Adrenal gland (tissue), 12 donors: ENCODE results near the gene TICAM2. TPM values are rescaled to one million over a fixed set of nuclear protein-coding genes. Genes with fewer than 3 reads are reported as not detected.

ENCODE experiments used
- DNase-seq, 7 donors: peaks; one replicate each; pipeline ENCODE4 v3.0.0-alpha.2; 2019 to 2020
- H3K27ac ChIP-seq, 5 donors: fragments of 200-600 bp; sonication (generic) in 4 of 5; 1 replicate in 3 of 5; 2 replicates in 2 of 5; pipeline versions ENCODE4 v1.5.1 to v1.8.0; 2016 to 2020; ENCODE audit warnings: mild to moderate bottlenecking in 1 of 5
- H3K27me3 ChIP-seq: fragments of 200-600 bp; 2 replicates; pipeline ENCODE4 v1.8.0; 2021
- H3K36me3 ChIP-seq, 2 donors: fragments of 200-600 bp; replicated peaks in 1 of 2; 1 replicate in 1 of 2; 2 replicates in 1 of 2; pipeline versions ENCODE4 v1.5.1 to v1.8.0; 2018 to 2022
- H3K4me1 ChIP-seq, 2 donors: fragments of 200-600 bp; replicated peaks in 1 of 2; 1 replicate in 1 of 2; 2 replicates in 1 of 2; pipeline versions ENCODE4 v1.5.1 to v1.8.0; 2018 to 2021
- H3K4me3 ChIP-seq, 4 donors: fragments of 200-600 bp; sonication (generic) in 3 of 4; one replicate each; pipeline ENCODE4 v1.5.1; 2016 to 2018
- H3K9me3 ChIP-seq, 3 donors: fragments of 200-600 bp; sonication (generic) in 1 of 3; replicated peaks in 1 of 3; 1 replicate in 2 of 3; 2 replicates in 1 of 3; pipeline versions ENCODE4 v1.5.1 to v1.8.0; 2016 to 2021
- CTCF ChIP-seq, 6 experiments: fragments of 450-650 bp in 4 of 6; fragments of 200-600 bp in 2 of 6; sonication (generic) in 1 of 6; IDR thresholded peaks; 1 replicate in 5 of 6; 2 replicates in 1 of 6; pipeline versions ENCODE4 v1.5.1 to v1.8.0; 2016 to 2021; ENCODE audit warnings: antibody characterized with exemption in 6 of 6, mild to moderate bottlenecking in 2 of 6, moderate library complexity in 1 of 6
- POLR2A ChIP-seq, 2 donors: fragments of 450-650 bp; IDR thresholded peaks; one replicate each; pipeline ENCODE4 v1.6.1; 2017; ENCODE audit warnings: antibody characterized with exemption in 2 of 2, mild to moderate bottlenecking in 2 of 2, moderate library complexity in 1 of 2
- WGBS, 4 donors: extraction: QIAGEN DNeasy Blood & Tissue Kit in 2 of 4; methylation state at CpG; one replicate each; pipeline versions ENCODE4 v1.1.5 to v1.1.7; 2013 to 2017; 5-methylcytosine and 5-hydroxymethylcytosine counted together
- intact Hi-C, 2 donors: fragments of 100-400 bp; cut with DNase I; formaldehyde crosslinking; loops; one replicate each; pipeline versions ENCODE4 v1.14.1 to v1.15.0; 2022 to 2023
- polyA plus RNA-seq, 3 donors: library from polyadenylated mRNA; stranded (reverse); fragments of 200-250 nt in 2 of 3; fragments of 350-450 nt in 1 of 3; fragmentation: Illumina TruSeq in 1 of 3; extraction: RNeasy Lipid Tissue Mini Kit (QIAGEN cat#74804) in 1 of 3; gene quantifications; one replicate each; pipeline ENCODE4 v1.2.3, GENCODE V29; 2013 to 2014
- total RNA-seq, 9 donors: library from RNA; depleted of rRNA in 4 of 9; stranded (reverse); fragments of >200 nt in 4 of 9; fragments of 120-200 nt in 1 of 9; fragmentation: NEBNext Ultra II Directional in 1 of 9; extraction: Animal tissue kit (Norgen Biotek cat#: 25700) in 1 of 9; gene quantifications; one replicate each; pipeline versions ENCODE4 v1.1.0 to v1.2.4, GENCODE V29; 2013 to 2023
- donor health status: healthy with polysubstance abuse.
- donor health status: Bipolar disorder and iron deficiency.
- donor health status: DM: yes; HTN: yes; CAD: no.
- donor health status: DM: no; HTN: no; CAD: no.
- donor health status: DM: no; HTN: no; CAD: no.
- donor health status: DM: yes; HTN: yes; CAD: no.

Gene TICAM2
- total and polyA plus RNA-seq, 12 donors: 1.8 to 9.3 (median 3.5) TPM

DNA sequence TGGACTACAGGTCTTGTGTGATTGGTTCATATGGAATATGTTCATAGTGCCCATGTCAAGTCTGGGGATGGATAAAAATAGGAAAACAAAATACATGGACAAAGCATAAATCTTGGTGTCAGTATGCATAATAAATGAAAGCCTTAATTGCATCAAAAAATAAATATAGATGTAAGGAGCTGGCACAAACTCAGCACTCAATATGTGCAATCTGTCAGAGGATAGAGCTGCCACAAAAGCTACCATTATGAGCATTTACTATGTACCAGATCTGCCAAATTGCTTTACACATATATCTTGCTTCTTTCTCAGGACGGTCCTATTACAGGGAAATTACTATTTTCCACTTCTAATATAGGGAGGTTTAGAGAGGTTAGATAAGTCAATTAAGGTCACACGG, 41.8 kb upstream of the TICAM2 start:
- intact Hi-C loops: no loop called here
- Histone ChIP-seq H3K27ac (no peak overlapping the region), H3K9me3 (no peaks in the 10 kb centered on the region), H3K4me3 (no peak overlapping the region), H3K27me3 (peaks cover 4% of the 10 kb centered on the region), H3K4me1 (no peaks in the 10 kb centered on the region), H3K36me3 (no peaks in the 10 kb centered on the region)
- 77 to 84% (median 80%) methylated on average over 2 of the region's 2 CpGs for WGBS, 4 donors
- no peak for DNase-seq
- no peak for TF ChIP-seq CTCF (IDR thresholded peaks at IDR 0.05)
- TF ChIP-seq POLR2A (IDR thresholded peaks at IDR 0.05): no peak

DNA sequence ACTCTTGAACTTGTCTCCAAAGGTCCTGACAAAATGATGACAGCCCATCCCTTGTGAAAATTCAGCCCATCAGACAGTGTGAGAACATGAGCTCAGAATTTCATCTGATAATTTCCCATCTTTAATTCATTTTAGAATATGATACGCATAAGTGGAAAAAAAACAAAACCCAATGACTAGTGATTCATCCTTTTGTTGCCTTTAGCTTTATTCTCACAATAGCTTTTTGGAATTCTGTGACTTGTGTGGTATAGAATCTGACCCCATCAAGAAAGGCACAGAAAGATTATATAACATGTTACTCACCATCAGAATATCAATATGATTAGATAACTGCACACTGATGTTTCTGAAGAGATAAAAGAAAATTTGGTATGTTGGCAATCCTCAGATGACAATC, 39.7 kb upstream of the TICAM2 start:
- Histone ChIP-seq H3K27ac (no peak overlapping the region), H3K4me1 (no peaks in the 10 kb centered on the region), H3K4me3 (no peak overlapping the region), H3K36me3 (no peaks in the 10 kb centered on the region), H3K9me3 (no peaks in the 10 kb centered on the region), H3K27me3 (peaks cover 4% of the 10 kb centered on the region)
- no peak for DNase-seq
- 65 to 89% (median 74%) methylated on average over 1 of the region's 1 CpG for WGBS, 4 donors
- no peak for TF ChIP-seq POLR2A (IDR thresholded peaks at IDR 0.05)
- no peak for TF ChIP-seq CTCF (IDR thresholded peaks at IDR 0.05)
- intact Hi-C loops: no loop called here

GRCh38 chr5:115640274-115640673, 38.0 kb upstream of the TICAM2 start:
- no peaks in the 10 kb centered on the region for H3K36me3 ChIP-seq
- 60 to 88% (median 83%) methylated on average over 1 to 2 of the region's 2 CpGs for WGBS, 4 donors
- no peaks in the 10 kb centered on the region for H3K9me3 ChIP-seq
- H3K4me3 ChIP-seq: no peak overlapping the region
- H3K4me1 ChIP-seq: no peaks in the 10 kb centered on the region
- no peak overlapping the region for H3K27ac ChIP-seq
- DNase-seq: no peak
- TF ChIP-seq CTCF (IDR thresholded peaks at IDR 0.05) (no peak), POLR2A (IDR thresholded peaks at IDR 0.05) (no peak)
- peaks cover 3% of the 10 kb centered on the region for H3K27me3 ChIP-seq
- intact Hi-C loops: no loop called here

DNA sequence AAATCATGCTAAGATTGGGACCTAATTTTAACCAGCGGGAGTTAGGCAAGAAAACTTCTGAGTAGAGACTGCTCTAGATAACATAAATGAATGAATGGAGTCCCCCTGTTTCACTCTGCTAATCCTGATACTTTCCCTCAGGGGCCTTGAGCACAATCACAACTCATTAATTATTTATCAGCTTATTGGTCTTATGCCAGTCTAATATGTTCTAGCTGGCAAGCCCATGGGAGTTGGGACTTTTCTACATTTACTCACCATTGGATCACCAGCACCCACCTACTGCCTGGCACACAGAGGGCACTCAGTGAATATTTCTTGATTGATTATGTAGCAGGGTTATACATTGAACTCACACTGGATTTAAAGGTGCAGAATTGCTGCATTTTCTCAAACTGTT, 37.1 kb upstream of the TICAM2 start:
- H3K4me3 ChIP-seq: no peak overlapping the region
- 60 to 82% (median 77%) methylated on average over 1 of the region's 1 CpG for WGBS, 4 donors
- H3K27ac ChIP-seq: no peak overlapping the region
- intact Hi-C loops: no loop called here
- no peaks in the 10 kb centered on the region for H3K36me3 ChIP-seq
- H3K9me3 ChIP-seq: no peaks in the 10 kb centered on the region
- no peaks in the 10 kb centered on the region for H3K27me3 ChIP-seq
- TF ChIP-seq POLR2A (IDR thresholded peaks at IDR 0.05): no peak
- no peak for TF ChIP-seq CTCF (IDR thresholded peaks at IDR 0.05)
- DNase-seq: no peak
- no peaks in the 10 kb centered on the region for H3K4me1 ChIP-seq
